ENCODE measurements around the gene TIMM50. TPM values are rescaled to one million over a fixed set of nuclear protein-coding genes. Genes with fewer than 3 reads are reported as not detected.
A peak's percentile ranks its signal among the peaks of the same experiment; 100 is the strongest.
"Not testable (repeated sequence)": the region's sequence is repeated elsewhere in the genome, so short reads cannot be mapped to it uniquely, and the experiment has no call there.

The TIMM50 gene
- total RNA-seq, 5 donors from 2014 or later (not counting 1 experiment from before 2014, with no cell fraction given) = 50.5 to 53.7 (median 53.0) TPM

DNA sequence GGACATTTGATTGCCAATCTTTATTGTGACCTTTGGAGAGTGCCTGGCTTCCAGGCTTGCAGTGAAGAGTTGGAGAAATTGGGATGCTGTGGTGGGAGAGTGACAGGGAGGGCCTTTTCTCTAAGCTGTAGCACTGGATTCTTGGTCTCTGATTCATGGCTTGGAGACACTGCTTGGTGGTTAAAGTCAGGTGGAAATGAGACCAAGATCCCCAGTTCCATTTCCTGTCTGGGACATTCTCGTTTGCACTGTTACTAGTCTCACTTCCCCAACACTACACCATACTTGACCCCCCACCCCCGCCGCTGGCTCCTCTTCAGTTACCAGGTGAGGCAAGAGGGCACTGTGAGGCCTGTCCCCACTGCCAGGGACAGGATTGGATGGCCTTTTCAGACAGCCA is 32.4 kb upstream of the TIMM50 start:
- H3K4me3 Mint-ChIP-seq = peak overlapping the region; percentile 60 to 96 (median 94)
- H3K4me1 Mint-ChIP-seq = peaks cover 75 to 80% (median 77%) of the 10 kb centered on the region in 3 donors
- WGBS (ENCODE audit: insufficient coverage) = no CpG with 5 or more reads among the region's 3 CpGs
- ATAC-seq (replicated peaks in 1 of 4) (no peak), DNase-seq (no peak)
- no peaks in the 10 kb centered on the region for H3K27me3 Mint-ChIP-seq
- Histone ChIP-seq H3K9me3 (no peaks in the 10 kb centered on the region), H3K4me1 (ENCODE audit: control insufficient read depth in 1 of 2, extremely low read depth in 1 of 2, insufficient read depth in 2 of 2, low read length in 2 of 2) (peaks cover 11 to 77% of the 10 kb centered on the region in 2 experiments), H3K27me3 (replicated peaks in 1 of 2; ENCODE audit: control insufficient read depth in 2 of 2, extremely low read depth in 1 of 2, insufficient read depth in 2 of 2, low read length in 1 of 2) (no peaks in the 10 kb centered on the region), H3K4me3 (ENCODE audit: control insufficient read depth in 1 of 2, extremely low read depth in 1 of 2, low read length in 1 of 2) (no peak overlapping the region), H3K36me3 (ENCODE audit: control insufficient read depth in 2 of 2, extremely low read depth in 1 of 2, insufficient read depth in 1 of 2, low read length in 1 of 2) (peaks cover 10 to 22% of the 10 kb centered on the region in 2 donors), H3K27ac (ENCODE audit: low read length) (no peak overlapping the region)
- ChIA-PET CTCF (interaction anchor here in 1 of 2 donors (0.6 to 0.8 kb wide), 2 partner anchors 8 to 27 kb away, joined by 3 read pairs; no protein-coding TSS in a partner anchor), POLR2A (interaction anchor here (0.6 to 3.7 kb wide), 4 partner anchors 12 to 57 kb away, joined by 3 to 57 read pairs (median 5); partner anchors contain the start of genes MED29 (in 1 of the 2), RPS16 (in 1 of the 2) and TIMM50 (in 1 of the 2))
- peaks cover 42% of the 10 kb centered on the region for H3K36me3 Mint-ChIP-seq
- H3K9me3 Mint-ChIP-seq = no peaks in the 10 kb centered on the region
- H3K27ac Mint-ChIP-seq = peak overlapping the region; percentile 68 to 71

DNA sequence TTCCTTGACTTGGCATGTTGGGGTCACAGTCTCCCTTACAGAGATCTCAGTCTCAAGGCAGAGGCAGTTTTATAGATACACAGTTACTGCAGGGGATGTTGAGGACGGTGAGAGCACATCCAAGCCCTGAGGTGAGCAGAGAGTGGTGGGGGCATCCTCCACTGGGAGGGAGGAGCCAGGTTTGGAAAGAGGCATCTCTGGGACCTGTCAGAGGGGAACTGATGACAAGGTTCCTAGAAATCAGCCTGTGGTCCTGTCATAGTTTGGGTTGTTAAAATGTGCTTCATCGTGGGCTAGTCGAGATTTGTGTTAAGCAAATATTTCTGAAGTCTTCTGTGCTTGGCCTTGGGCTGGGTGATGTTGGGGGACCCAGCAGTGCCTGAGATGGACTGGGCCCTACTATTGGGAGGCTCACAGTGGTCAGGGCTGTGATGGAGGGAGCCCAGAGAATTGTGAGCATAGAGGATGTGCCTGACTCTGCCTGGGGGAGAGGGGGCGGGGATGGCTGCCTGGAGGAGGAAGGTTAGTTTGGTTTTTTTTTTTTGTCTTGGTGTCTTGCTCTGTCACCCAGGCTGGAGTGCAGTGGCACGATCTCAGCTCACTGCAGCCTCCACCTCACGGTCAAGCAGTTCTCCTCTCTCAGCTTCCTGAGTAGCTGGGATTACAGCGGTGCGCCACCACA is 31.4 kb upstream of the TIMM50 start:
- POLR2A ChIA-PET = interaction anchor here in 1 of 2 donors (0.6 kb wide), 1 partner anchor 13 kb away, joined by 3 read pairs; the partner anchor contains the start of gene RPS16
- Mint-ChIP-seq H3K4me1 (peaks cover 79 to 82% (median 80%) of the 10 kb centered on the region in 3 donors), H3K27me3 (no peaks in the 10 kb centered on the region), H3K9me3 (no peaks in the 10 kb centered on the region), H3K27ac (peak overlapping the region; percentile 71 to 77), H3K36me3 (peaks cover 49% of the 10 kb centered on the region), H3K4me3 (peak overlapping the region; percentile 46 to 96 (median 94))
- Histone ChIP-seq H3K36me3 (ENCODE audit: control insufficient read depth in 2 of 2, extremely low read depth in 1 of 2, insufficient read depth in 1 of 2, low read length in 1 of 2) (peaks cover 11 to 31% of the 10 kb centered on the region in 2 donors), H3K4me1 (ENCODE audit: control insufficient read depth in 1 of 2, extremely low read depth in 1 of 2, insufficient read depth in 2 of 2, low read length in 2 of 2) (peaks cover 11 to 72% of the 10 kb centered on the region in 2 experiments), H3K27me3 (replicated peaks in 1 of 2; ENCODE audit: control insufficient read depth in 2 of 2, extremely low read depth in 1 of 2, insufficient read depth in 2 of 2, low read length in 1 of 2) (no peaks in the 10 kb centered on the region), H3K27ac (ENCODE audit: low read length) (no peak overlapping the region), H3K9me3 (no peaks in the 10 kb centered on the region), H3K4me3 (ENCODE audit: control insufficient read depth in 1 of 2, extremely low read depth in 1 of 2, low read length in 1 of 2) (no peak overlapping the region)
- CTCF ChIA-PET = no interaction called here
- DNase-seq (no peak), ATAC-seq (replicated peaks in 1 of 4) (no peak)
- 27% methylated on average over 3 of the region's 8 CpGs for WGBS (ENCODE audit: insufficient coverage)

DNA sequence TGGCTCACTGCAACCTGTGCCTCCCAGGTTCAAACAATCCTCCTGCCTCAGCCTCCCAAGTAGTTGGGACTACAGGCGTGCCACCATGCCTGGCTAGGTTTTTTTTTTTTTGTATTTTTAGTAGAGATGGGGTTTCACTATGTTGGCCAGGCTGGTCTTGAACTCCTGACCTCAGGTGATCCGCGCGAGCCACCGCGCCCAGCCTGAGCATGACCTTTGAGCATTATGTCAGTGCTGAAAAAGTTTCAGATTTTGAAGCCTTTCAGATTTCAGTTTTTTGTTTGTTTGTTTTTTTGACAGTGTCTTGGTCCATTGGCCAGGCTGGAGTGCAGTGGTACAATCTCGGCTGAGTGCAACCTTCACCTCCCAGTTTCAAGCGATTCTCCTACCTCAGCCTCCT is 29.4 kb upstream of the TIMM50 start:
- H3K4me3 ChIP-seq (ENCODE audit: control insufficient read depth in 1 of 2, extremely low read depth in 1 of 2, low read length in 1 of 2); H3K27ac ChIP-seq (ENCODE audit: low read length); CTCF ChIA-PET; H3K9me3 Mint-ChIP-seq; H3K4me3 Mint-ChIP-seq; H3K27me3 ChIP-seq (replicated peaks in 1 of 2; ENCODE audit: control insufficient read depth in 2 of 2, extremely low read depth in 1 of 2, insufficient read depth in 2 of 2, low read length in 1 of 2); H3K27ac Mint-ChIP-seq; POLR2A ChIA-PET; ATAC-seq (replicated peaks in 1 of 4); DNase-seq; H3K27me3 Mint-ChIP-seq; H3K9me3 ChIP-seq: not testable (repeated sequence)
- WGBS (ENCODE audit: insufficient coverage) = 100% methylated on average over 5 of the region's 8 CpGs
- H3K36me3 ChIP-seq (ENCODE audit: control insufficient read depth in 2 of 2, extremely low read depth in 1 of 2, insufficient read depth in 1 of 2, low read length in 1 of 2) = peaks cover 16 to 38% of the 10 kb centered on the region in 2 donors
- Mint-ChIP-seq H3K4me1 (peaks cover 68 to 71% (median 69%) of the 10 kb centered on the region in 3 donors), H3K36me3 (peaks cover 47% of the 10 kb centered on the region)
- peaks cover 8 to 56% of the 10 kb centered on the region in 2 experiments for H3K4me1 ChIP-seq (ENCODE audit: control insufficient read depth in 1 of 2, extremely low read depth in 1 of 2, insufficient read depth in 2 of 2, low read length in 2 of 2)

DNA sequence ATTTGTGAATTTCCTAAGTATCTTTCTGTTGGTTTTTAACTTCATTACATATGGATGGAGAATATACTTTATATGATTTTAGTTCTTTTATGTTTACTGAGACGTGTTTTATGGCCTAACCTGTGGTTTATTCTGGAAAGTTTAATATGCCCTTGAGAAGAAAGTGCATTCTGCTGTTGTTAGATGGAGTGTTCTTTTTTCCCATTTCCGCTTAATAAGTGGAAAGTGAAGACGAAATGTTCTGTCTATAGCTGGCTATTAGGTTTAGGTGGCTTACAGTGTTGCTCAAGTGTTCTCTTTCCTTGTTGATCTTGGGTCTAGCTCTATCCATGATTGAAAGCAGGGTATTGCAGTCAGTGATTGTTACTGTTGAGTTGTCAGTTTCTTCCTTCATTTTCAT is 17.2 kb upstream of the TIMM50 start:
- H3K27me3 Mint-ChIP-seq = no peaks in the 10 kb centered on the region
- DNase-seq = no peak
- peaks cover 66% of the 10 kb centered on the region for H3K36me3 Mint-ChIP-seq
- H3K9me3 Mint-ChIP-seq = no peaks in the 10 kb centered on the region
- no peaks in the 10 kb centered on the region for H3K9me3 ChIP-seq
- POLR2A ChIA-PET = no interaction called here
- 100% methylated on average over 1 of the region's 3 CpGs for WGBS (ENCODE audit: insufficient coverage)
- H3K4me3 Mint-ChIP-seq = no peak overlapping the region
- no peaks in the 10 kb centered on the region for H3K4me1 ChIP-seq (ENCODE audit: control insufficient read depth in 1 of 2, extremely low read depth in 1 of 2, insufficient read depth in 2 of 2, low read length in 2 of 2)
- H3K4me3 ChIP-seq (ENCODE audit: control insufficient read depth in 1 of 2, extremely low read depth in 1 of 2, low read length in 1 of 2) = no peak overlapping the region
- H3K36me3 ChIP-seq (ENCODE audit: control insufficient read depth in 2 of 2, extremely low read depth in 1 of 2, insufficient read depth in 1 of 2, low read length in 1 of 2) = peaks cover 26 to 80% of the 10 kb centered on the region in 2 donors
- H3K27ac ChIP-seq (ENCODE audit: low read length) = no peak overlapping the region
- no peak overlapping the region for H3K27ac Mint-ChIP-seq
- no peak for ATAC-seq (replicated peaks in 1 of 4)
- H3K4me1 Mint-ChIP-seq = peaks cover 0 to 10% (median 2%) of the 10 kb centered on the region in 3 donors
- CTCF ChIA-PET = interaction anchor here in 1 of 2 donors (0.6 kb wide), 1 partner anchor 37 kb away, joined by 3 read pairs; no protein-coding TSS in a partner anchor
- no peaks in the 10 kb centered on the region for H3K27me3 ChIP-seq (replicated peaks in 1 of 2; ENCODE audit: control insufficient read depth in 2 of 2, extremely low read depth in 1 of 2, insufficient read depth in 2 of 2, low read length in 1 of 2)

DNA sequence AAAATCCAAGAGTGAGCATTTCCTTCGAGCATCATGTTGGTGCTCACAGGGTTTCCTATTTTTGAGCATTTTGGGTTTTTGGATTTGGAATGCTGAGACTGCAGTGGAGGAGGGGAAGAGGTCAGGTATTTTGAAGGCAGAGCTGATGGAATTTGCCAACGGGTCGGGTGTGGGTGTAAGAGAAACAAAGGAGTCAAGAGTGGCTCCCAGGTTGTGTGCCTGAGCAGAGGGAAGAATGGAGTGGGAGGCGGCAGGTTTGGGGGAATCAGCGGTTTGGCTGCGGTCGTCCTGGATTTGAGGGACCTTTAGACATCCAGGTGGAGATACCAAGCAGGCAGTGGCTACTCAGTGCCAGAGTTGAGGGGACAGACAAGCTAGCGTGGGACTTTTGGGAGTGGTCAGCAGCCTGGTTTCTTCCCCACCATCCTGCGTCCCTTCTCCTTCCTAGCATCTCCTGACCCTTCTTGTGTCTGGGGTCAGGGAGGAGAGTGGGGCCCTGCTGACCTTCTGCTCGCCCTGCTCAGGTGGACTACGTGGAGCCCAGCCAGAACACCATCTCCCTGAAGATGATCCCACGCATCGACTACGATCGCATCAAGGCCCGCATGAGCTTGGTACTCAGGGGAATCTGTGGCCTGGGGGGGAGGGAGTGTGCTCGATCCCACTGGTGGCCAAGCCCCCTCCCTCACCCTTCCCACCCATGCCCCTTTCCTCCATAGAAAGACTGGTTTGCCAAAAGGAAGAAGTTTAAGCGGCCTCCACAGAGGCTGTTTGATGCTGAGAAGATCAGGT is 14.5 kb upstream of the TIMM50 start:
- H3K36me3 Mint-ChIP-seq = peaks cover 70% of the 10 kb centered on the region
- no peak for ATAC-seq (replicated peaks in 1 of 4)
- no peaks in the 10 kb centered on the region for H3K4me1 ChIP-seq (ENCODE audit: control insufficient read depth in 1 of 2, extremely low read depth in 1 of 2, insufficient read depth in 2 of 2, low read length in 2 of 2)
- no peaks in the 10 kb centered on the region for H3K27me3 ChIP-seq (replicated peaks in 1 of 2; ENCODE audit: control insufficient read depth in 2 of 2, extremely low read depth in 1 of 2, insufficient read depth in 2 of 2, low read length in 1 of 2)
- no peaks in the 10 kb centered on the region for H3K9me3 ChIP-seq
- H3K27me3 Mint-ChIP-seq = no peaks in the 10 kb centered on the region
- H3K36me3 ChIP-seq (ENCODE audit: control insufficient read depth in 2 of 2, extremely low read depth in 1 of 2, insufficient read depth in 1 of 2, low read length in 1 of 2) = peaks cover 19 to 84% of the 10 kb centered on the region in 2 donors
- no peaks in the 10 kb centered on the region for H3K9me3 Mint-ChIP-seq
- no peak overlapping the region for H3K4me3 ChIP-seq (ENCODE audit: control insufficient read depth in 1 of 2, extremely low read depth in 1 of 2, low read length in 1 of 2)
- H3K4me3 Mint-ChIP-seq = no peak overlapping the region
- no peak overlapping the region for H3K27ac Mint-ChIP-seq
- no peak for DNase-seq
- peaks cover 0 to 6% (median 0%) of the 10 kb centered on the region in 3 donors for H3K4me1 Mint-ChIP-seq
- ChIA-PET CTCF (no interaction called here), POLR2A (no interaction called here)
- 95% methylated on average over 7 of the region's 18 CpGs for WGBS (ENCODE audit: insufficient coverage)
- H3K27ac ChIP-seq (ENCODE audit: low read length) = no peak overlapping the region

DNA sequence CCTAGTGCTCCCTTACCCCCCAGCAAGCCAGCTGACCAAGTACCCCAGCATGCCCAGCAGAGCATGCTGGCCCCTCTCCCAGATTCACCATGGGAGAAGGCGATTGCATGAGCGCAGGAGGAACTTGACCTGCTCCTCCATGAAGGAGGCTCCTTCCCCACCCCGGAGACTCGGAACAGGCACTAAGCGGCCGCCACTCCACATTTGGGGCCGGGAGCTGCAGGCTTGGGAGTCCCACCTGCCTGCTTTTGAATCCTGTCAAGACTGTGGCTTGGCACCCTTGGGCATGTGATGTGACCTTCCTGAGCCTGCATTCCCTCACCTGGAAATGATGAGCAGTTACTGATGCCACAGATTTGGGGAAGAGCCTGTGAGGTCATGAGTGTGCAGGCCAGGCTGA is 12.7 kb upstream of the TIMM50 start:
- no peaks in the 10 kb centered on the region for H3K27me3 Mint-ChIP-seq
- Histone ChIP-seq H3K9me3 (no peaks in the 10 kb centered on the region), H3K27me3 (replicated peaks in 1 of 2; ENCODE audit: control insufficient read depth in 2 of 2, extremely low read depth in 1 of 2, insufficient read depth in 2 of 2, low read length in 1 of 2) (no peaks in the 10 kb centered on the region), H3K4me3 (ENCODE audit: control insufficient read depth in 1 of 2, extremely low read depth in 1 of 2, low read length in 1 of 2) (no peak overlapping the region), H3K36me3 (ENCODE audit: control insufficient read depth in 2 of 2, extremely low read depth in 1 of 2, insufficient read depth in 1 of 2, low read length in 1 of 2) (peaks cover 22 to 96% of the 10 kb centered on the region in 2 donors), H3K27ac (ENCODE audit: low read length) (no peak overlapping the region), H3K4me1 (ENCODE audit: control insufficient read depth in 1 of 2, extremely low read depth in 1 of 2, insufficient read depth in 2 of 2, low read length in 2 of 2) (no peaks in the 10 kb centered on the region)
- CTCF ChIA-PET = no interaction called here
- no peak for DNase-seq
- peaks cover 0 to 6% (median 0%) of the 10 kb centered on the region in 3 donors for H3K4me1 Mint-ChIP-seq
- H3K4me3 Mint-ChIP-seq = no peak overlapping the region
- no peak overlapping the region for H3K27ac Mint-ChIP-seq
- POLR2A ChIA-PET = no interaction called here
- no peak for ATAC-seq (replicated peaks in 1 of 4)
- peaks cover 72% of the 10 kb centered on the region for H3K36me3 Mint-ChIP-seq
- no peaks in the 10 kb centered on the region for H3K9me3 Mint-ChIP-seq
- 100% methylated on average over 7 of the region's 7 CpGs for WGBS (ENCODE audit: insufficient coverage)
